Ovary (tissue), 3 donors: ENCODE measurements around the gene CUL4A.

Experiments
- CTCF ChIP-seq, 3 donors: fragments of 450-650 bp in 2 of 3; fragments of 200-600 bp in 1 of 3; IDR thresholded peaks; one replicate each; pipeline versions ENCODE4 v1.5.1 to v1.8.0; 2016 to 2022; ENCODE audit warnings: antibody characterized with exemption in 3 of 3, mild to moderate bottlenecking in 1 of 3
- POLR2A ChIP-seq: fragments of 450-650 bp; IDR thresholded peaks from one replicate; pipeline ENCODE4 v1.6.1; 2017; ENCODE audit warnings: antibody characterized with exemption, mild to moderate bottlenecking, moderate library complexity
- donor health status: DM: no; HTN: no; CAD: no.

GRCh38 chr13:113239357-113239756, 29.9 kb downstream of the CUL4A start:
- TF ChIP-seq CTCF (IDR thresholded peaks at IDR 0.05) = no peak
- no peak for TF ChIP-seq POLR2A
